A673 (cell line): ENCODE results near the gene GRIK4. TPM values are rescaled to one million over a fixed set of nuclear protein-coding genes. Genes with fewer than 3 reads are reported as not detected.

ENCODE experiments used
- BruUV-seq: library from RNA; stranded (reverse); fragments of 400-500 nt; replicated peaks from 2 replicates; lab custom pipeline; 2021; lab: Mats Ljungman, UMichigan
- CTCF ChIA-PET: fragments of 300-600 bp; sonication (Branson Sonifier 250); formaldehyde crosslinking; loops from one replicate; lab custom pipeline; 2022; ENCODE audit warnings: antibody characterized with exemption; lab: Charles Lee
- POLR2A ChIA-PET: fragments of 300-600 bp; sonication (Branson Sonifier 250); formaldehyde crosslinking; loops from one replicate; lab custom pipeline; 2022; ENCODE audit warnings: antibody characterized with exemption; ENCODE audit not compliant: low non-redundant PET; lab: Charles Lee
- DNase-seq: peaks from one replicate; pipeline ENCODE4 v3.0.0-alpha.2; 2015; ENCODE audit warnings: low spot score
- H3K27ac ChIP-seq: fragments of 200-600 bp; sonication (generic); 2 replicates; pipeline ENCODE4 v1.5.1; 2016; ENCODE audit warnings: mixed run types, low read depth, mild to moderate bottlenecking, mixed read lengths, antibody characterized with exemption, low read length; ENCODE audit not compliant: poor library complexity, severe bottlenecking
- H3K27me3 ChIP-seq: fragments of 200-600 bp; sonication (generic); replicated peaks from 2 replicates; pipeline ENCODE4 v1.6.1; 2017; ENCODE audit warnings: mixed run types, low read depth, mild to moderate bottlenecking, mixed read lengths, antibody characterized with exemption, low read length; ENCODE audit not compliant: insufficient read depth, poor library complexity
- H3K36me3 ChIP-seq: fragments of 200-600 bp; sonication (generic); 2 replicates; pipeline ENCODE4 v1.6.1; 2016; ENCODE audit warnings: mixed run types, mild to moderate bottlenecking, mixed read lengths, antibody characterized with exemption, low read length; ENCODE audit not compliant: insufficient read depth, poor library complexity, severe bottlenecking
- H3K4me1 ChIP-seq: fragments of 200-600 bp; sonication (generic); 2 replicates; pipeline ENCODE4 v1.6.1; 2017; ENCODE audit warnings: mixed run types, mild to moderate bottlenecking, mixed read lengths, antibody characterized with exemption, low read length; ENCODE audit not compliant: insufficient read depth, poor library complexity, severe bottlenecking
- H3K4me3 ChIP-seq: fragments of 200-600 bp; sonication (generic); 2 replicates; pipeline ENCODE4 v1.5.1; 2016; ENCODE audit warnings: low read depth, mixed run types, mild to moderate bottlenecking, mixed read lengths, low read length; ENCODE audit not compliant: poor library complexity, severe bottlenecking
- H3K9me3 ChIP-seq: fragments of 200-600 bp; sonication (generic); 2 replicates; pipeline ENCODE4 v1.6.1; 2016; ENCODE audit warnings: mixed run types, low read depth, mild to moderate bottlenecking, mixed read lengths, antibody characterized with exemption, low read length; ENCODE audit not compliant: poor library complexity, severe bottlenecking
- CTCF ChIP-seq: fragments of 300-800, 200-600 bp; sonication (generic); conservative IDR thresholded peaks from 2 replicates; pipeline ENCODE4 v1.5.1; 2017; ENCODE audit warnings: low read depth, mild to moderate bottlenecking, antibody characterized with exemption, low read length, moderate library complexity, mixed read lengths
- EZH2 ChIP-seq: fragments of 200-600 bp; sonication (generic); IDR thresholded peaks from 2 replicates; pipeline ENCODE4 v1.6.1; 2017; ENCODE audit warnings: borderline replicate concordance, low read depth, mild to moderate bottlenecking, mixed read lengths, antibody characterized with exemption, low read length; ENCODE audit not compliant: poor library complexity, severe bottlenecking
- intact Hi-C: fragments of 100-400 bp; cut with micrococcal nuclease; formaldehyde crosslinking; loops from one replicate; pipeline ENCODE4 v1.10.0; 2022; ENCODE audit not compliant: unreplicated experiment
- total RNA-seq: library from RNA; stranded (reverse); gene quantifications from 2 replicates; pipeline ENCODE4 v1.2.3, GENCODE V29; 2021

The GRIK4 gene
- total RNA-seq, 1 experiment from 2014 or later: not detected

DNA sequence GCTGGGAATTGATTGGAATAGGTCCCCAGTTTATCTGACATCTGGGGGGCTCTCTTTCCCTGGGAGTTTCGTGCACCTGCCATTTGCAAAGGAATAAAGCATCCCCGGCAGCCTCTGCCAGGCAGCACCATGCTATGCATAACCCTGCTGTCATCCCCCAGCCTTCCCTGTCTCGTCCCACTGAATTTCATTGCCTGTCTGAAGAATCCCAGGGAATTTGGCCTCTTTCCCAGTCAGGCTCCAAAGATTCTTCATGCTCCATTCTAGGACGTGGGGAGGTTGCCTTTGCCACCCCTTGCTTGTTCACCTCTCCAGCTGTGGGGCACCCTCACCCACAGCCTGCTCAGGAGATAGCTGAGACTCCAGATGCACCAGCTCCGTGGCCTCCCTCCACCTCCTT lies 317.3 kb downstream of the GRIK4 start:
- BruUV-seq: no TSS peak
- TF ChIP-seq EZH2 (no peak), CTCF (no peak)
- no peaks in the 10 kb centered on the region for H3K4me1 ChIP-seq
- CTCF ChIA-PET: no interaction called here
- no peaks in the 10 kb centered on the region for H3K27me3 ChIP-seq
- intact Hi-C loops: no loop called here
- no peaks in the 10 kb centered on the region for H3K36me3 ChIP-seq
- no peak overlapping the region for H3K27ac ChIP-seq
- POLR2A ChIA-PET: no interaction called here
- no peak for DNase-seq
- H3K9me3 ChIP-seq: no peaks in the 10 kb centered on the region
- H3K4me3 ChIP-seq: no peak overlapping the region

GRCh38 chr11:120830085-120830620 lies 318.6 kb downstream of the GRIK4 start:
- no peaks in the 10 kb centered on the region for H3K9me3 ChIP-seq
- TF ChIP-seq CTCF (no peak), EZH2 (no peak)
- intact Hi-C loops: no loop called here
- DNase-seq: peak; percentile 14
- no peaks in the 10 kb centered on the region for H3K4me1 ChIP-seq
- H3K36me3 ChIP-seq: no peaks in the 10 kb centered on the region
- POLR2A ChIA-PET: no interaction called here
- no peak overlapping the region for H3K27ac ChIP-seq
- CTCF ChIA-PET: no interaction called here
- H3K27me3 ChIP-seq: no peaks in the 10 kb centered on the region
- no peak overlapping the region for H3K4me3 ChIP-seq
- BruUV-seq: no TSS peak

- intact Hi-C loops: no loop called here
These were observed 321.1 kb downstream of the GRIK4 start for GRCh38 chr11:120832481-120833238.

More at GRCh38 chr11:120832481-120833238, 321.1 kb downstream of the GRIK4 start:
- H3K4me3 ChIP-seq: no peak overlapping the region
- CTCF ChIA-PET: interaction anchor here (1.2 kb wide), 1 partner anchor 30 kb away, joined by 3 read pairs; no protein-coding TSS in a partner anchor
- H3K9me3 ChIP-seq: no peaks in the 10 kb centered on the region
- POLR2A ChIA-PET: no interaction called here
- TF ChIP-seq CTCF (no peak), EZH2 (no peak)
- no TSS peak for BruUV-seq
- no peaks in the 10 kb centered on the region for H3K4me1 ChIP-seq
- H3K36me3 ChIP-seq: no peaks in the 10 kb centered on the region
- no peak overlapping the region for H3K27ac ChIP-seq
- no peak for DNase-seq
- H3K27me3 ChIP-seq: no peaks in the 10 kb centered on the region
